ENCODE results near the gene SOX21.

SOX21 gene

GRCh38 chr13:94708031-94708859 lies 4.1 kb downstream of the SOX21 start:
- DNase-seq: no peak

GRCh38 chr13:94707400-94708021 lies 4.8 kb downstream of the SOX21 start:
- no peak for DNase-seq

- no peak for DNase-seq
Observed at GRCh38 chr13:94706843-94707399, 5.4 kb downstream of the SOX21 start.

GRCh38 chr13:94706101-94706842 lies 6.1 kb downstream of the SOX21 start:
- DNase-seq: no peak

- no peak for DNase-seq
Observed at GRCh38 chr13:94705081-94706030, 7.0 kb downstream of the SOX21 start.

- DNase-seq: no peak
Observed at GRCh38 chr13:94704377-94705080, 7.8 kb downstream of the SOX21 start.

GRCh38 chr13:94703721-94704314 lies 8.5 kb downstream of the SOX21 start:
- no peak for DNase-seq

GRCh38 chr13:94703271-94703670 lies 9.1 kb downstream of the SOX21 start:
- DNase-seq: no peak

- no peak for DNase-seq
Observed at GRCh38 chr13:94702181-94703041, 9.9 kb downstream of the SOX21 start.

GRCh38 chr13:94701313-94702180 lies 10.8 kb downstream of the SOX21 start:
- no peak for DNase-seq

- DNase-seq: no peak
Observed at GRCh38 chr13:94700536-94700935, 11.8 kb downstream of the SOX21 start.

GRCh38 chr13:94700051-94700535 lies 12.3 kb downstream of the SOX21 start:
- DNase-seq: no peak

GRCh38 chr13:94696171-94696570 lies 16.2 kb downstream of the SOX21 start:
- DNase-seq: no peak

- no peak for DNase-seq
Observed at GRCh38 chr13:94692030-94692429, 20.3 kb downstream of the SOX21 start.

GRCh38 chr13:94683409-94683808 lies 28.9 kb downstream of the SOX21 start:
- no peak for DNase-seq

- DNase-seq: no peak
Observed at GRCh38 chr13:94682229-94682628, 30.1 kb downstream of the SOX21 start.

- no peak for DNase-seq
Observed at GRCh38 chr13:94679614-94680013, 32.7 kb downstream of the SOX21 start.

- DNase-seq: no peak
Observed at GRCh38 chr13:94678845-94679244, 33.5 kb downstream of the SOX21 start.

- DNase-seq: no peak
Observed at GRCh38 chr13:94677799-94678198, 34.5 kb downstream of the SOX21 start.
